Naive thymus-derived CD4-positive, alpha-beta T cell (primary cell): ENCODE results near the gene EPOP. TPM values are rescaled to one million over a fixed set of nuclear protein-coding genes. Genes with fewer than 3 reads are reported as not detected.

Source experiments
- ATAC-seq: fragments of 150-1000 bp; cut with Tn5 transposase; 2 replicates; pipeline ENCODE4 v1.10.0; 2021; ENCODE audit warnings: mild to moderate bottlenecking, moderate library complexity
- CTCF ChIA-PET: fragments of 350-600 bp; sonication (Branson Sonifier 250); formaldehyde crosslinking; loops from one replicate; lab custom pipeline; 2021; ENCODE audit warnings: antibody characterized with exemption; lab: Charles Lee
- POLR2A ChIA-PET: fragments of 350-600 bp; sonication (Branson Sonifier 250); formaldehyde crosslinking; loops from one replicate; lab custom pipeline; 2021; ENCODE audit warnings: antibody characterized with exemption, inconsistent platforms; lab: Charles Lee
- DNase-seq, 9 donors: peaks; one replicate each; pipeline versions ENCODE4 v3.0.0 to v3.0.0-alpha.2; 2020 to 2022; ENCODE audit warnings: mixed read lengths in 1 of 9
- H3K27ac ChIP-seq: one replicate; pipeline ENCODE4 v1.7.0; 2013; ENCODE audit warnings: mild to moderate bottlenecking, low read depth, low read length, moderate library complexity
- H3K27me3 ChIP-seq, 2 donors: one replicate each; pipeline ENCODE4 v1.7.0; 2013; ENCODE audit warnings: low read length in 2 of 2, mild to moderate bottlenecking in 2 of 2, moderate library complexity in 2 of 2; ENCODE audit not compliant: control insufficient read depth in 2 of 2, insufficient read depth in 2 of 2
- H3K36me3 ChIP-seq, 3 experiments: 1 replicate in 2 of 3; 2 replicates in 1 of 3; pipeline ENCODE4 v1.7.0; 2013; ENCODE audit warnings: low read length in 3 of 3, mild to moderate bottlenecking in 3 of 3, moderate library complexity in 1 of 3; ENCODE audit not compliant: insufficient read depth in 3 of 3, control insufficient read depth in 2 of 3
- H3K4me1 ChIP-seq, 2 donors: one replicate each; pipeline ENCODE4 v1.7.0; 2013; ENCODE audit warnings: low read length in 2 of 2, mild to moderate bottlenecking in 2 of 2, moderate library complexity in 1 of 2; ENCODE audit not compliant: control insufficient read depth in 2 of 2, insufficient read depth in 2 of 2
- H3K4me3 ChIP-seq: 2 replicates; pipeline ENCODE4 v1.7.0; 2013; ENCODE audit warnings: mild to moderate bottlenecking, low read length
- H3K9me3 ChIP-seq, 3 experiments: 1 replicate in 2 of 3; 2 replicates in 1 of 3; pipeline ENCODE4 v1.7.0; 2013; ENCODE audit warnings: low read length in 3 of 3; ENCODE audit not compliant: control insufficient read depth in 2 of 3
- H3K27ac Mint-ChIP-seq, 9 donors: one replicate each; pipeline ENCODE4 v1.8.0; 2020 to 2022; ENCODE audit warnings: mixed read lengths in 9 of 9, mild to moderate bottlenecking in 8 of 9, moderate library complexity in 5 of 9, inconsistent platforms in 2 of 9
- H3K27me3 Mint-ChIP-seq, 5 donors: one replicate each; pipeline ENCODE4 v1.8.0; 2021 to 2022; ENCODE audit warnings: mixed read lengths in 5 of 5, mild to moderate bottlenecking in 1 of 5
- H3K36me3 Mint-ChIP-seq, 5 donors: one replicate each; pipeline ENCODE4 v1.8.0; 2020 to 2022; ENCODE audit warnings: mixed read lengths in 5 of 5, mild to moderate bottlenecking in 3 of 5, inconsistent platforms in 1 of 5
- H3K4me1 Mint-ChIP-seq, 7 donors: one replicate each; pipeline ENCODE4 v1.8.0; 2020 to 2022; ENCODE audit warnings: mixed read lengths in 7 of 7, mild to moderate bottlenecking in 3 of 7, inconsistent platforms in 1 of 7
- H3K4me3 Mint-ChIP-seq, 10 donors: one replicate each; pipeline ENCODE4 v1.8.0; 2020 to 2022; ENCODE audit warnings: mild to moderate bottlenecking in 10 of 10, mixed read lengths in 10 of 10, moderate library complexity in 6 of 10, inconsistent platforms in 2 of 10
- H3K9me3 Mint-ChIP-seq, 11 donors: one replicate each; pipeline ENCODE4 v1.8.0; 2020 to 2022; ENCODE audit warnings: mixed read lengths in 11 of 11, mild to moderate bottlenecking in 4 of 11, inconsistent platforms in 1 of 11, moderate library complexity in 1 of 11
- intact Hi-C, 2 donors: fragments of 100-400 bp; cut with micrococcal nuclease; formaldehyde crosslinking; loops; one replicate each; pipeline ENCODE4 v1.15.1; 2023
- polyA plus RNA-seq, 2 donors: library from polyadenylated mRNA; unstranded; fragments of 300-500 nt; fragmentation: Illumina TruSeq; gene quantifications; one replicate each; pipeline ENCODE4 v1.2.3, GENCODE V29; 2021
- total RNA-seq, 6 experiments: library from RNA in 5 of 6; stranded (reverse) in 5 of 6; gene quantifications; 1 replicate in 5 of 6; 2 replicates in 1 of 6; pipeline ENCODE4 v1.2.3 and lab custom pipeline; 2021 to 2026

Gene EPOP
- total and polyA plus RNA-seq, 7 experiments from 2014 or later = 0.19 to 13.4 (median 0.34) TPM; not detected in 2

GRCh38 chr17:38717139-38717745 lies 42.5 kb upstream of the EPOP start:
- Histone ChIP-seq H3K27ac (no peak overlapping the region), H3K36me3 (peaks cover 26 to 99% (median 38%) of the 10 kb centered on the region in 3 experiments), H3K27me3 (no peaks in the 10 kb centered on the region), H3K4me1 (peaks cover 0 to 3% of the 10 kb centered on the region in 2 donors), H3K4me3 (no peak overlapping the region), H3K9me3 (no peaks in the 10 kb centered on the region)
- intact Hi-C loops = no loop called here
- Mint-ChIP-seq H3K4me1 (peaks cover 18 to 46% (median 34%) of the 10 kb centered on the region in 7 donors), H3K27me3 (no peaks in the 10 kb centered on the region), H3K36me3 (peaks cover 0 to 49% (median 22%) of the 10 kb centered on the region in 5 donors), H3K4me3 (peak overlapping the region in 1 of 10 donors; percentile 41), H3K27ac (peak overlapping the region; percentile 42 to 81 (median 67)), H3K9me3 (no peaks in the 10 kb centered on the region)
- ATAC-seq = no peak
- CTCF ChIA-PET = interaction anchor here (1.2 kb wide), 1 partner anchor 11 kb away, joined by 4 read pairs; no protein-coding TSS in a partner anchor
- POLR2A ChIA-PET = interaction anchor here (0.9 to 15.9 kb wide), 4 partner anchors 8 to 14 kb away, joined by 4 to 317 read pairs (median 28); partner anchors contain the start of gene MLLT6
- DNase-seq = no peak

- peaks cover 0 to 3% of the 10 kb centered on the region in 2 donors for H3K4me1 ChIP-seq
- Mint-ChIP-seq H3K4me1 (peaks cover 18 to 48% (median 36%) of the 10 kb centered on the region in 7 donors), H3K36me3 (peaks cover 0 to 51% (median 22%) of the 10 kb centered on the region in 5 donors), H3K27me3 (no peaks in the 10 kb centered on the region), H3K9me3 (no peaks in the 10 kb centered on the region), H3K4me3 (peak overlapping the region in 1 of 10 donors; percentile 41), H3K27ac (peak overlapping the region in 6 of 9 donors; percentile 47 to 81 (median 76))
- peaks cover 25 to 99% (median 33%) of the 10 kb centered on the region in 3 experiments for H3K36me3 ChIP-seq
- no peaks in the 10 kb centered on the region for H3K27me3 ChIP-seq
- intact Hi-C loops = no loop called here
- H3K9me3 ChIP-seq = no peaks in the 10 kb centered on the region
- no peak overlapping the region for H3K27ac ChIP-seq
- ChIA-PET POLR2A (interaction anchor here (0.9 to 15.9 kb wide), 5 partner anchors 8 to 15 kb away, joined by 4 to 317 read pairs (median 4); partner anchors contain the start of gene MLLT6), CTCF (interaction anchor here (1.1 to 1.2 kb wide), 2 partner anchors 12 to 18 kb away, joined by 4 to 6 read pairs; no protein-coding TSS in a partner anchor)
- ATAC-seq (no peak), DNase-seq (no peak)
- H3K4me3 ChIP-seq = no peak overlapping the region
Observed at GRCh38 chr17:38716368-38717005, 41.7 kb upstream of the EPOP start.

GRCh38 chr17:38715216-38715943 lies 40.6 kb upstream of the EPOP start:
- H3K27me3 Mint-ChIP-seq = no peaks in the 10 kb centered on the region
- intact Hi-C loops = no loop called here
- peaks cover 18 to 49% (median 37%) of the 10 kb centered on the region in 7 donors for H3K4me1 Mint-ChIP-seq
- H3K27me3 ChIP-seq = no peaks in the 10 kb centered on the region
- H3K27ac Mint-ChIP-seq = peak overlapping the region in 7 of 9 donors; percentile 12 to 74 (median 61)
- ATAC-seq (no peak), DNase-seq (no peak)
- H3K4me3 ChIP-seq = no peak overlapping the region
- H3K4me1 ChIP-seq = peaks cover 0 to 3% of the 10 kb centered on the region in 2 donors
- H3K36me3 ChIP-seq = peaks cover 19 to 99% (median 26%) of the 10 kb centered on the region in 3 experiments
- peaks cover 0 to 52% (median 17%) of the 10 kb centered on the region in 5 donors for H3K36me3 Mint-ChIP-seq
- no peak overlapping the region for H3K27ac ChIP-seq
- no peaks in the 10 kb centered on the region for H3K9me3 Mint-ChIP-seq
- H3K4me3 Mint-ChIP-seq = no peak overlapping the region
- H3K9me3 ChIP-seq = no peaks in the 10 kb centered on the region
- ChIA-PET POLR2A (interaction anchor here (1.9 to 15.9 kb wide), 3 partner anchors 8 to 13 kb away, joined by 4 to 317 read pairs (median 53); partner anchors contain the start of gene MLLT6), CTCF (interaction anchor here (1.1 to 2.6 kb wide), 2 partner anchors 12 to 19 kb away, joined by 6 to 9 read pairs; no protein-coding TSS in a partner anchor)

- peaks cover 0 to 4% of the 10 kb centered on the region in 2 donors for H3K4me1 ChIP-seq
- H3K27ac Mint-ChIP-seq = peak overlapping the region in 7 of 9 donors; percentile 25 to 57 (median 48)
- ChIA-PET POLR2A (interaction anchor here (14.1 to 15.9 kb wide), 2 partner anchors 6 to 8 kb away, joined by 317 read pairs; partner anchors contain the start of gene MLLT6), CTCF (interaction anchor here (2.6 kb wide), 1 partner anchor 14 kb away, joined by 9 read pairs; no protein-coding TSS in a partner anchor)
- no peak overlapping the region for H3K4me3 Mint-ChIP-seq
- peaks cover 32 to 100% (median 38%) of the 10 kb centered on the region in 3 experiments for H3K36me3 ChIP-seq
- intact Hi-C loops = no loop called here
- H3K4me1 Mint-ChIP-seq = peaks cover 28 to 59% (median 43%) of the 10 kb centered on the region in 7 donors
- no peak overlapping the region for H3K4me3 ChIP-seq
- no peak for DNase-seq
- H3K27me3 Mint-ChIP-seq = no peaks in the 10 kb centered on the region
- H3K36me3 Mint-ChIP-seq = peaks cover 8 to 62% (median 20%) of the 10 kb centered on the region in 5 donors
- no peak overlapping the region for H3K27ac ChIP-seq
- no peaks in the 10 kb centered on the region for H3K9me3 ChIP-seq
- no peak for ATAC-seq
- no peaks in the 10 kb centered on the region for H3K27me3 ChIP-seq
- no peaks in the 10 kb centered on the region for H3K9me3 Mint-ChIP-seq
Observed at GRCh38 chr17:38713456-38714075, 38.8 kb upstream of the EPOP start.

- intact Hi-C loops = no loop called here
- H3K36me3 Mint-ChIP-seq = peaks cover 8 to 61% (median 16%) of the 10 kb centered on the region in 5 donors
- no peak overlapping the region for H3K4me3 Mint-ChIP-seq
- no peaks in the 10 kb centered on the region for H3K27me3 Mint-ChIP-seq
- peaks cover 36 to 59% (median 48%) of the 10 kb centered on the region in 7 donors for H3K4me1 Mint-ChIP-seq
- no peak overlapping the region for H3K27ac ChIP-seq
- no peaks in the 10 kb centered on the region for H3K27me3 ChIP-seq
- H3K36me3 ChIP-seq = peaks cover 29 to 100% (median 43%) of the 10 kb centered on the region in 3 experiments
- CTCF ChIA-PET = no interaction called here
- POLR2A ChIA-PET = interaction anchor here (0.5 to 14.1 kb wide), 5 partner anchors 9 to 1119 kb away, joined by 3 to 317 read pairs (median 3); no protein-coding TSS in a partner anchor
- H3K4me1 ChIP-seq = peaks cover 7 to 10% of the 10 kb centered on the region in 2 donors
- ATAC-seq (no peak), DNase-seq (no peak)
- H3K4me3 ChIP-seq = no peak overlapping the region
- no peaks in the 10 kb centered on the region for H3K9me3 Mint-ChIP-seq
- no peaks in the 10 kb centered on the region for H3K9me3 ChIP-seq
- H3K27ac Mint-ChIP-seq = peak overlapping the region in 3 of 9 donors; percentile 41 to 69 (median 52)
Observed at GRCh38 chr17:38712593-38712992, 37.8 kb upstream of the EPOP start.
